Activated naive CD8-positive, alpha-beta T cell treated with anti-CD3 and anti-CD28 coated beads for 36 hours (primary cell): ENCODE results near the gene RPUSD3. TPM values are rescaled to one million over a fixed set of nuclear protein-coding genes. Genes with fewer than 3 reads are reported as not detected.

ENCODE experiments used
- DNase-seq: peaks from one replicate; pipeline ENCODE4 v3.0.0; 2021
- H3K27ac Mint-ChIP-seq: one replicate; pipeline ENCODE4 v1.8.0; 2022; ENCODE audit warnings: mild to moderate bottlenecking, moderate library complexity, mixed read lengths
- H3K27me3 Mint-ChIP-seq: one replicate; pipeline ENCODE4 v1.8.0; 2022; ENCODE audit warnings: mild to moderate bottlenecking, mixed read lengths
- H3K36me3 Mint-ChIP-seq: one replicate; pipeline ENCODE4 v1.8.0; 2021; ENCODE audit warnings: mild to moderate bottlenecking, mixed read lengths
- H3K4me1 Mint-ChIP-seq: one replicate; pipeline ENCODE4 v1.8.0; 2021; ENCODE audit warnings: mixed read lengths
- H3K4me3 Mint-ChIP-seq: one replicate; pipeline ENCODE4 v1.8.0; 2022; ENCODE audit warnings: mild to moderate bottlenecking, moderate library complexity, mixed read lengths
- H3K9me3 Mint-ChIP-seq: one replicate; pipeline ENCODE4 v1.8.0; 2022; ENCODE audit warnings: mixed read lengths
- total RNA-seq, 2 experiments: library from RNA; stranded (reverse); gene quantifications; one replicate each; pipeline ENCODE4 v1.2.3, GENCODE V29; 2021

RPUSD3 gene, protein sequence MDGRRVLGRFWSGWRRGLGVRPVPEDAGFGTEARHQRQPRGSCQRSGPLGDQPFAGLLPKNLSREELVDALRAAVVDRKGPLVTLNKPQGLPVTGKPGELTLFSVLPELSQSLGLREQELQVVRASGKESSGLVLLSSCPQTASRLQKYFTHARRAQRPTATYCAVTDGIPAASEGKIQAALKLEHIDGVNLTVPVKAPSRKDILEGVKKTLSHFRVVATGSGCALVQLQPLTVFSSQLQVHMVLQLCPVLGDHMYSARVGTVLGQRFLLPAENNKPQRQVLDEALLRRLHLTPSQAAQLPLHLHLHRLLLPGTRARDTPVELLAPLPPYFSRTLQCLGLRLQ
- 10 to 100 TPM; 69.2 to 71.2 TPM for total RNA-seq

DNA sequence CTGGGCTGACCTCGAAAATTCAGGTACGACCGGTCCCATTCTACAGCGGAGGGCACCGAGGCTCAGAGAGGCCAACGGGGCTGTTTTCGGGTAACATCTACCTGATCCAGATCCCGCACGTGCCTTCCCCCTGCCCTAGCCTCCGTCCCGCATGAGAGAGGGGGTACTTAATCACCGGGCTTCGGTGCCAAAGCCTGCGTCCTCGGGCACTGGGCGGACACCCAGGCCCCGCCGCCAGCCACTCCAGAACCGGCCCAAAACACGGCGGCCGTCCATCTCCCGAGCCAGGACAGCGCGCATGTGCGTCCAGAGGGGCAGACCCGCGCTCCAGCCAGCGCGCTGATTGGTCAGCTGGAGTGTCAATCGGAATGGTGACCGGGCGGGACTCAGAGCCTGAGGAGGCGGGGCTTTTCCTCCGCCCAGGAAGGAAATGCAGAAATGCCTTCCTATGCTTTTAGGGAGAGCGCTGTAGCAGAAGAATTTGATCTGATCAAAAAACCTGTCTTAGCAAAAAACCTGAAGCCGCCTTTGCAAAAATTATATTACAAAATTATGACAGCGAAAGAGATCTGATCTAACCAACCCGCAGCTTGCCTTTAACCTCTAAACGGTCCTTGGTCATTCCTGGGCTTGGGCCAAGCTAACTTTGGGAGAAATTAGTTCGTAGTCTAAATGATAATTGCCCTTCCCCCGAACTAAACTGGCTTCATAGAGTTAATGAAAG, at the start of gene RPUSD3:
RPUSD3 (minus strand) TSS at position 294 of the 724 bp plus-strand sequence; CDS start at position 276, 18 bp downstream.
- no peaks in the 10 kb centered on the region for H3K27me3 Mint-ChIP-seq
- H3K4me1 Mint-ChIP-seq = peaks cover 29% of the 10 kb centered on the region
- H3K4me3 Mint-ChIP-seq = peak within 1 kb of the TSS; percentile 99
- DNase-seq = peak; percentile 96
- peak within 1 kb of the TSS; percentile 94 for H3K27ac Mint-ChIP-seq
- peaks cover 14% of the 10 kb centered on the region for H3K36me3 Mint-ChIP-seq
- H3K9me3 Mint-ChIP-seq = no peaks in the 10 kb centered on the region

DNA sequence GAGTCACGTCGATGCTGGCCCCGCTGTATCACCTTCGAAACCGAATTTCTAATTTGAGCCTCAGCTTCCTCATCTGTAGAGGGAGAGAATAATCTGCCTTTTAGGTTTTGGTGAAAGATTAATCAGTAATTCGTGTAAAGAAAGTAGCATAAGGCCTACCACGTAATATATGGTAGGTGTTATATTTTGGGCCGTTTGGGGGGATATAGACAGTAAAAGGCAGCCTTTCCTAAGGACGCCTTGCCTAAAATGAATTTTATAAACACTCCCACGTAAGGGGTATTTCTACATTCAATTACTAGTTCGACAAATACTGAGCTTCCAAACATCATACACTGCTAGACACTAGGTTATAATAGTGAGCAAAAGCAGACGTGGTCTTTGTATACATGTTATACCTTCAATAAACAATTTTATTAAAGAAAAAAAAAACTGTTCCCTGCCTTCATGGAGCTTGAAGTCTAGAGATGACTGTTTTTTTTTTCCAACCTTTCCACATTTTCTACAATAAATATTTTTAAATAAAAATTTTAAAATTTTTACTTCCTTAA, 47.3 kb upstream of the RPUSD3 start:
- Mint-ChIP-seq H3K27me3 (no peaks in the 10 kb centered on the region), H3K9me3 (peaks cover 8% of the 10 kb centered on the region), H3K4me3 (peak overlapping the region; percentile 94), H3K27ac (peak overlapping the region; percentile 99), H3K36me3 (peaks cover 43% of the 10 kb centered on the region), H3K4me1 (peaks cover 39% of the 10 kb centered on the region)
- DNase-seq = no peak

DNA sequence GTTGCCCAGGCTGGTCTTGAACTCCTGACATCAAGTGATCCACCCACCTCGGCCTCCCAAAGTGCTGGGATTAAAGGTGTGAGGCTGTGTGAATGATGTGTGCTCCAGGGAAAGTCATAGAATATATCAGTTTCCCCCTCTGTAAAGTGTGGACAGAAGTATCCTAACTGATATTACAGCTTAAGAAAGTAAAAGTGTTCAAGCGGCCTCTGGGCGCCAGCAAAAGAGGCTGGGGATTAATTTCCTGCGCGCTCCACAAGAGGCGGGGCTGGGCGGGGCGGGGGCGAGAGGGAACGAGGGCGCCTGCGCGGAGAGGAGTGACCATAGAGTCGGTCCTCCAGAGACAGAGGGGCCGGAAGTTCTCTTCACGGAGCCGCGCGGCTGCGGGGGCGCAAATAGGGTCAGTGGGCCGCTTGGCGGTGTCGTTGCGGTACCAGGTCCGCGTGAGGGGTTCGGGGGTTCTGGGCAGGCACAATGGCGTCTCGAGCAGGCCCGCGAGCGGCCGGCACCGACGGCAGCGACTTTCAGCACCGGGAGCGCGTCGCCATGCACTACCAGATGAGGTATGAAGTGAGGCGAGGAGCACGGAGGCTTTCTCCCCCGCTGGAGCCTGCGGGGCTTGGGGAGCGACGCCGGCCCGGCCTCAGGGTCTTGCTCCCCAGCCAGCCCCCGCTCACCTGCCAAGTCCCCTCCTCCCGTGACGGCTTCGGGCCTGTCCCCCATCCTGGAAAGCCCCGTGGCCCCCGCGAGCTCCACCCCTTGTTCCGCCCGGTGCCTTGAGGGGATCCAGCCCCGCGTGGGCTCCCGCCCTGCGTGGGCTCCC, 46.7 kb upstream of the RPUSD3 start, which contains the start of gene JAGN1:
JAGN1 (plus strand) TSS at position 362 of the 823 bp plus-strand sequence; CDS start at position 475, 113 bp downstream.
- Mint-ChIP-seq H3K27me3 (no peaks in the 10 kb centered on the region), H3K27ac (peak within 1 kb of the TSS; percentile 99), H3K9me3 (peaks cover 8% of the 10 kb centered on the region), H3K4me1 (peaks cover 36% of the 10 kb centered on the region), H3K36me3 (peaks cover 39% of the 10 kb centered on the region), H3K4me3 (peak within 1 kb of the TSS; percentile 94)
- DNase-seq = peak; percentile 86

DNA sequence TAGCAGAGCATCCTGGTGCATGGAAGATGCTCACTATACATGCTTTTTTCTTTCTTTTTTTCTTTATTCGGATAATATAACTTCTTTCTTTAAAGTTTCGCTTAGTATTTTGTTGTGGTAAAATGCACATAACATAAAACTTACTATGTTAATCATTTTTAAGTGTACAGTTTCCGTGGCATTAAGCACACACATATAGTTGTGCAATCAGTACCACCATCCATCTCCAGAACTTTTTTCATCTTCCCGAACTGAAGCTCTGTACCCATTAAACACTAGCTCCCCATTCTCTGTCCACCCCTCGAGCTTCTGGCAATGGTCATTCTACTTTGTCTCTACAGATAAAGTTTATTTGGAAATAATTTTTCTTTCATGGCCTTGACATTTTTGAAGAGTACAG, 45.6 kb upstream of the RPUSD3 start:
- peaks cover 4% of the 10 kb centered on the region for H3K9me3 Mint-ChIP-seq
- H3K27ac Mint-ChIP-seq = peak overlapping the region; percentile 99
- H3K27me3 Mint-ChIP-seq = no peaks in the 10 kb centered on the region
- H3K36me3 Mint-ChIP-seq = peaks cover 33% of the 10 kb centered on the region
- no peak for DNase-seq
- H3K4me3 Mint-ChIP-seq = no peak overlapping the region
- H3K4me1 Mint-ChIP-seq = peaks cover 29% of the 10 kb centered on the region

DNA sequence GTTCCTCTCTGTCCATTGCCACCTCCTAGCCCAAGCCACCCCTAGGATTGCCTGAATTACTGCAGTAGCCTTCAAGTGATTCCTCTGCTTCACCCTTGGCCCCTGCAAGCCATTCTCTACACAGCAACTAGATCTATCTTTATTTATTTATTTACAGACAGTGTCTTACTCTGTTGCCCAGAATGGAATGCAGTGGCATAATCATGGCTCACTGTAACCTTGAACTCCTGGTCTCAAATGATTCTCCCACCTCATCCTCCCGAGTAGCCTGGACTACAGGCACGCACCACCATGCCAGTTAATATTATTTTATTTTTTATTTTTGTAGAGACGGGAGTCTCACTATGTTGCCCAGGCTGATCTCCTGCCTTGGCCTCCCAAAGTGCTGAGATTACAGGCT, 44.7 kb upstream of the RPUSD3 start:
- Mint-ChIP-seq H3K4me1 (peaks cover 22% of the 10 kb centered on the region), H3K27me3 (no peaks in the 10 kb centered on the region), H3K36me3 (peaks cover 25% of the 10 kb centered on the region), H3K27ac (no peak overlapping the region), H3K4me3 (no peak overlapping the region), H3K9me3 (peaks cover 4% of the 10 kb centered on the region)
- no peak for DNase-seq

DNA sequence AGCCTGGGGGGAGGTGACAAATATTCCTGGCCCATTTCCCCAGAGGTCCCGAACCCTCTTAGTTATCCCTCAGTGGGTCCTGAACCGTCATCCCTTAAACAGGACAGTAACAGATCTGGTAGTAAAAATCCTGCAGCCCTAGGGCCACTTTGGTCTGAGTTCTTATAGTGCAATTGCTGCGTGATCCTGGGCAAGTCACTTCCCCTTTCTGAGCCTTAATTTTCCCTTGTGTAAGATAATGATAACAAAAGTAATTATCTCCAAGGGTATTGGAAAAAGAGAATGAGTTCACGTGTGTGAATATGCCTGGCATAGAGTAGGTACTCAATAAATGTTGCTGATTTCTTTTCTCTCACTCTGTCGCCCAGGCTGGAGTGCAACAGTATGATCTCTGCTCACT, 43.7 kb upstream of the RPUSD3 start:
- Mint-ChIP-seq H3K36me3 (peaks cover 15% of the 10 kb centered on the region), H3K4me1 (peaks cover 14% of the 10 kb centered on the region), H3K27me3 (no peaks in the 10 kb centered on the region), H3K4me3 (no peak overlapping the region), H3K27ac (no peak overlapping the region), H3K9me3 (peaks cover 2% of the 10 kb centered on the region)
- DNase-seq = no peak

DNA sequence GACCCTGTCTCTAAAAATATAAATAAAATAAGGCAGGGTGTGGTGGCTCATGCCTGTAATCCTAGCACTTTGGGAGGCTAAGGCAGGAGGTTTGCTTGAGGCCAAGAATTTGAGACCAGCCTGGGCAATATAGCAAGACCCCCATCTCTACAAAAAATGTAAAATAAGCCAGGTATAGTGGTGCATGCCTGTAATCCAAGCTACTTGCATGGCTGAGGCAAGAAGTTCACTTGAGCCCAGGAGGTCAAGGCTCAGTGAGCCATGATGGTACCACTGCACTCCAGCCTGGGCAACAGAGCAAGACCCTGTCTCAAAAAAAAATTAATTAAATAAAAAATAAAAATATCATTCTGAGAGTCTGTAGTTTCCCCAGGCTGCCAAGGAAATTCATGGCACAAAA, 42.5 kb upstream of the RPUSD3 start:
- DNase-seq = no peak
- H3K9me3 Mint-ChIP-seq = no peaks in the 10 kb centered on the region
- no peak overlapping the region for H3K27ac Mint-ChIP-seq
- H3K36me3 Mint-ChIP-seq = peaks cover 5% of the 10 kb centered on the region
- H3K4me1 Mint-ChIP-seq = peaks cover 7% of the 10 kb centered on the region
- H3K4me3 Mint-ChIP-seq = no peak overlapping the region
- no peaks in the 10 kb centered on the region for H3K27me3 Mint-ChIP-seq

DNA sequence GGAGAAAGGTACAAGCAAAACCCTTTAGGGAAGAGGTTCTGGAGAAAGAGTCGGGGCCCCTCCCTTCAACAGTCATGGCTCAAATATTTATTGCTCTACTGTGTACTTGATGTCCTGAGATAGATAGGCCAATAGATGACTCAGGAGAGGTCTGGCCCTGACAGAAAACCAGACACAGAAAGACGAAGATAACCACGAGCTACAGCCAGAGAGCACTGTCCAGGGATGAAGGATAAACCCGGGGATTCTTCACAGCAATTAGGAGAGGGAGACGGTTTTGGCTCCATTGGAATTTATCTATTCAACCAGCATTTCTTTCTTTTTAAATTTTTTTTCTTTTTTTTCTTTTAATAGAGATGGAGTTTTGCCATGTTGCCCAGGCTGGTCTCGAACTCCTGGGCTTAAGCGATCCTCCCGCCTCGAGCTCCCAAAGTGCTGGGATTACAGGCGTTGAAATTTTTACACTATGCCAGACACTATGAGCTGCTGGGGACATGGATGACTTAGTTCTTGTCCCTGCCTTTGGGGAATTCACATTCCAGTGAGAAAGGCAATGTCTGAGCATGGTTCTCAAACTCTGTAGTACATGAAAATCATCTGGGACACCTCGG, 40.9 kb upstream of the RPUSD3 start:
- no peak for DNase-seq
- Mint-ChIP-seq H3K4me1 (peaks cover 3% of the 10 kb centered on the region), H3K27me3 (no peaks in the 10 kb centered on the region), H3K4me3 (no peak overlapping the region), H3K9me3 (no peaks in the 10 kb centered on the region), H3K27ac (no peak overlapping the region), H3K36me3 (no peaks in the 10 kb centered on the region)

DNA sequence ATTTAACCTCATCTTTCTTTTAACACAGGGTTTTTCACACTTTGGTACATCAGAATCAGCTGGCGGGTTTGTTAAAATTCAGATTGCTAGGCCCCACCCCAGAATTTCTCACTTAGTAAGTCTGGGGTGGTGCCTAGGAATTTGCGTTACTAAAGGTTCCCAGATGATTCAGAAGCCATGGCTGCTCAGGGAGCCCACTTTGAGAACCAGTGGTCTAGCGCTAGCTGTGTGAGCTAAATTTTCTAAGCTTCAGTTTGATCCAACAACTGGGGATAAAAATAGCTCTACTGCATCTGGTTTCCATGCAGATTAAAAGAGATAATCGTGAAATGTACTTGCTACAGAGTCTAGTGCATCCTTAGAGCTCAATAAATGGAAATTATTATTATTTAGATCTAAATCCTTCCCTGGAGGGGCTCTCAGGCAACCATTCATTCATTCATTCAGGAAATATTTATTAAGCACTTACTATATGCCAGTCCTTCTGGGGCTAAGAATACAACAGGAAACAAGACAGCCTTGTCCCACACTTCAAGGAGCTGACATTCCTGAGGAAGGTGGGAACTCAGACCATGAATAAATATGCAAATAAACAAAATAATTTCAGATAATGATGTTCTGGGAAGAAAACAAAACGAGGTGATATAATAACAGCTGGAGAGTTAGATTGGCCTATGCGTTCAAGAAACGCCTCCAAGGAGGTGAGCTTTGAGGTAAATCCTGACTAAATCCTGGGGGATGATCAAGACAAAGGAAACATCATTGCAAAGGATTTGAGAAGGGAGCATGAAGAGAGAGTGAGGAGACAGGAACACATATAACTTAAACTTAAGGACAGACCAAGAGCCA, 40.1 kb upstream of the RPUSD3 start:
- Mint-ChIP-seq H3K27me3 (no peaks in the 10 kb centered on the region), H3K27ac (peak overlapping the region; percentile 43), H3K36me3 (no peaks in the 10 kb centered on the region), H3K9me3 (no peaks in the 10 kb centered on the region), H3K4me3 (no peak overlapping the region), H3K4me1 (no peaks in the 10 kb centered on the region)
- no peak for DNase-seq

DNA sequence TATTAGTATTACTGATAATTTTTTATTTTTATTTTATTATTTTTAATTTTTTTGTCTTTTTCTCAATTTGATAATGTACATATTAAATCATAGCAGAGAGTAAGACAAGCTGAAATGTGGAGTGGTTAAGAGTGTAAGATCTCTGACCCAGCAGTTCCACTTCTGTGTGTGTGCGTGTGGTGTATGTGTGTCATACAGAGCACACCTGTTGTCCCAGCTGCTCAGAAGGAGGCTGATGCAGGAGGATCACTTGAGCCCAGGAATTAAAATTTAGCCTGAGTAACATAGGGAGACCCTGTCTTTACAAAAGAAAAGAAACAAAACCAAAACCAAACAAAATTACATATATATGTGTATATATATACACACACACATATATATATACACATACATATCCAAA, 37.6 kb upstream of the RPUSD3 start:
- no peaks in the 10 kb centered on the region for H3K9me3 Mint-ChIP-seq
- H3K36me3 Mint-ChIP-seq = no peaks in the 10 kb centered on the region
- no peak overlapping the region for H3K4me3 Mint-ChIP-seq
- no peaks in the 10 kb centered on the region for H3K27me3 Mint-ChIP-seq
- DNase-seq = no peak
- no peaks in the 10 kb centered on the region for H3K4me1 Mint-ChIP-seq
- H3K27ac Mint-ChIP-seq = no peak overlapping the region

DNA sequence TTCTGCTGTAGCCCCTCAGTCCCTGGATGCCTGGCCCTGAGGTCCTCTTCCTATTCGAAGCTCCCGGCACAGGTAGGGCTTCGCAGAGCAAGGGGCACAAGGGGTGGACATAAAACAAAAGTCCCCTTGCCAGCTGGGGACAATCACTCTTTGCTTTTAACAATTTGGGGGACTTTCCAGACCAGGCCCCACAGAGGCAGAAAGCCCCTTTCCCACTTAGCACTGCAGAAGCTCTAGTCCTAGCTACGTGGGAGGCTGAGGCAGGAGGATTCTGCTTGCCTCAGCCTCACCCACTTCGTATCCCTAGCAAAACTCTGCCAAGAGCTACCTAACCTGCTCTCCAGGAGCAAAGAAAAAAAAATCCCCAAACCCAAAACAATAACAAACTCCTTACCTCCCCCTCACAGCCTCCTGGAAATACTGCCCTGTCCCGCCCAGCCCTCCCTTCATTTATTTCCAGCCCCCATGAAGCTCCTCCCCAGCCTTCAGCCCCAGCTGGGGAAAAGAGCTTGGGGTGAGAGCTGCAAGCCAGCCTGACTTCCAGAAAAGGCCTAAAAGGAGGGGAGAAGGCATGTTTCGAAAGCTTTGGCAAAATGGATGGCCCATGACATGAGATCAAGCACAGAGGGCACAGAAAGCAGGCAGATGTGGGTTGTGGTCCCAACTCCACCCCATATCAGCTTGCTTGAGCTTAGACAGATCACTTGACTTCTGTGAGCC, 36.2 kb upstream of the RPUSD3 start, which contains the start of gene CIDEC:
CIDEC (minus strand) TSS at position 424 of the 720 bp plus-strand sequence. CDS start 1,767 bp downstream, outside the sequence.
- H3K27ac Mint-ChIP-seq = no peak within 1 kb of the TSS

DNA sequence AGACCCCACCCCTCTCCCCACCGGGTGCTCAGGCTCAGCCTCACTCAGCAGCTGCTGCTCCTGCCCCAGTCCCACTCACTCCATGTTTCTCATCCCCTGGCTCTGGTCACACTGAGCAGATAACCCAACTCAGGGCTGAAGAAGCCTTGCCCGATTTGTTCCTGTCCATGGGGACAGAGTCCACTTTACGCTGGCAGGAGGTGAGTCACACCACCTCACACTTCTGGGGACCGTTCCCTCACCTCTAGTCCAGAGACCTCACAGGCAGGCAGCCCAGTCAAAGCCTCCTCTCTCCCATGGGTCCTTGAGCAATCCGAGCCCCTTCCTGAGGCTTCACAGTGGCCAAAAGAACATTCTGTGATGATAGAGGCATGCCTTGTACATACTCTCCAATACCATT, 34.9 kb upstream of the RPUSD3 start:
- Mint-ChIP-seq H3K27ac (no peak overlapping the region), H3K36me3 (no peaks in the 10 kb centered on the region), H3K9me3 (no peaks in the 10 kb centered on the region), H3K4me3 (no peak overlapping the region), H3K27me3 (no peaks in the 10 kb centered on the region), H3K4me1 (no peaks in the 10 kb centered on the region)
- no peak for DNase-seq

More for the DNA sequence above, 36.2 kb upstream of the RPUSD3 start, which contains the start of gene CIDEC:
- Mint-ChIP-seq H3K36me3 (no peaks in the 10 kb centered on the region), H3K27me3 (no peaks in the 10 kb centered on the region), H3K4me3 (no peak within 1 kb of the TSS), H3K4me1 (no peaks in the 10 kb centered on the region), H3K9me3 (no peaks in the 10 kb centered on the region)
- DNase-seq = no peak

DNA sequence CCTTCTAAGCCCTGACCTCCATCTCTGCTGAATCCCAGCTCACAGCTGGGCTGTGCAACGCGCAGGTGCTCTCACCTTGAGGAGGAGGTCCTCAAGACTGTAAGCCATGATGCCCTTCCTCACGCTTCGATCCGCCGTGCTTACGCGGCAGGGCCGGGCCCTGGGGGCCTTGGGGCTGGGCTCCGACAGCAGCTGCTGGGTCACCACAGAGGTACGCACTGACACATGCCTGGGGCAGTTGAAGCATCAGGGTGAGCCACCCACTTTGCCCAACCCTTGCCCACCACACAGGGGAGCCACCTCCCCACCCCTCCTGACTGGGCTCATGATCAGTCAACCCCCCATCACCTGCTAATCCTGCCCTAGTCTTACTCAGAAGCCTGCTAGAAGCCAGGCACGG, 33.2 kb upstream of the RPUSD3 start:
- DNase-seq = peak; percentile 15

More for the DNA sequence above, 33.2 kb upstream of the RPUSD3 start:
- Mint-ChIP-seq H3K27me3 (no peaks in the 10 kb centered on the region), H3K27ac (no peak overlapping the region), H3K4me1 (no peaks in the 10 kb centered on the region), H3K9me3 (no peaks in the 10 kb centered on the region), H3K4me3 (no peak overlapping the region), H3K36me3 (no peaks in the 10 kb centered on the region)
